HT1080 (cell line): Measurements from ENCODE around the gene ARHGAP8. TPM values are rescaled to one million over a fixed set of nuclear protein-coding genes. Genes with fewer than 3 reads are reported as not detected.
"Not testable (repeated sequence)": the region's sequence is repeated elsewhere in the genome, so short reads cannot be mapped to it uniquely, and the experiment has no call there.

Source experiments
- DNase-seq: peaks from one replicate; pipeline ENCODE4 v3.0.0-alpha.2; 2015; ENCODE audit warnings: low read depth
- total RNA-seq: library from RNA; depleted of rRNA; stranded (reverse); fragments of >200 nt; shearing (Covaris generic); gene quantifications from 2 replicates; pipeline ENCODE4 v1.2.3, GENCODE V29; 2014

Gene ARHGAP8
- total RNA-seq, 1 experiment from 2014 or later, result not detected

- DNase-seq, result no peak
Observed at GRCh38 chr22:44855855-44856254, 103.5 kb downstream of the ARHGAP8 start.

GRCh38 chr22:44858819-44859218 is 106.4 kb downstream of the ARHGAP8 start:
- DNase-seq, result not testable (repeated sequence)

GRCh38 chr22:44859641-44860040 is 107.3 kb downstream of the ARHGAP8 start:
- no peak for DNase-seq

- no peak for DNase-seq
Observed at GRCh38 chr22:44860311-44860710, 107.9 kb downstream of the ARHGAP8 start.

- DNase-seq, result no peak
Observed at GRCh38 chr22:44861245-44861644, 108.9 kb downstream of the ARHGAP8 start.

GRCh38 chr22:44862281-44862680 is 109.9 kb downstream of the ARHGAP8 start:
- no peak for DNase-seq

GRCh38 chr22:44862981-44863860 is 110.8 kb downstream of the ARHGAP8 start:
- no peak for DNase-seq

- no peak for DNase-seq
Observed at GRCh38 chr22:44865193-44866057, 113.0 kb downstream of the ARHGAP8 start.

- DNase-seq, result peak; percentile 29
Observed at GRCh38 chr22:44869196-44869595, 116.8 kb downstream of the ARHGAP8 start.

- peak; percentile 66 for DNase-seq
Observed at GRCh38 chr22:44870021-44870420, 117.6 kb downstream of the ARHGAP8 start.

- DNase-seq, result no peak
Observed at GRCh38 chr22:44871782-44872181, 119.4 kb downstream of the ARHGAP8 start.

- no peak for DNase-seq
Observed at GRCh38 chr22:44876921-44877320, 124.5 kb downstream of the ARHGAP8 start.

GRCh38 chr22:44878483-44879300 is 126.3 kb downstream of the ARHGAP8 start:
- no peak for DNase-seq

GRCh38 chr22:44879301-44879680 is 126.9 kb downstream of the ARHGAP8 start:
- DNase-seq, result no peak

- DNase-seq, result no peak
Observed at GRCh38 chr22:44880610-44881290, 128.4 kb downstream of the ARHGAP8 start.

GRCh38 chr22:44881624-44882023 is 129.2 kb downstream of the ARHGAP8 start:
- DNase-seq, result no peak

GRCh38 chr22:44882226-44882905 is 130.0 kb downstream of the ARHGAP8 start:
- DNase-seq, result no peak

- no peak for DNase-seq
Observed at GRCh38 chr22:44883011-44883421, 130.6 kb downstream of the ARHGAP8 start.

- DNase-seq, result no peak
Observed at GRCh38 chr22:44884562-44884961, 132.2 kb downstream of the ARHGAP8 start.
